Left ventricle myocardium inferior (tissue), 1 donor: ENCODE results near the gene MAP3K5. TPM values are rescaled to one million over a fixed set of nuclear protein-coding genes. Genes with fewer than 3 reads are reported as not detected.

Source experiments
- DNase-seq: peaks from one replicate; pipeline ENCODE4 v3.0.0-alpha.2; 2020
- H3K27ac ChIP-seq: fragments of 200-600 bp; replicated peaks from 2 replicates; pipeline ENCODE4 v1.8.0; 2021
- H3K27me3 ChIP-seq: fragments of 200-600 bp; 2 replicates; pipeline ENCODE4 v1.8.0; 2021; ENCODE audit warnings: low read depth
- H3K36me3 ChIP-seq: fragments of 200-600 bp; 2 replicates; pipeline ENCODE4 v1.8.0; 2021
- H3K4me1 ChIP-seq: fragments of 200-600 bp; 2 replicates; pipeline ENCODE4 v1.8.0; 2021
- H3K4me3 ChIP-seq: fragments of 200-600 bp; 2 replicates; pipeline ENCODE4 v1.8.0; 2021; ENCODE audit warnings: mild to moderate bottlenecking, moderate library complexity
- H3K9me3 ChIP-seq: fragments of 200-600 bp; replicated peaks from 2 replicates; pipeline ENCODE4 v1.8.0; 2021
- CTCF ChIP-seq: fragments of 200-600 bp; IDR thresholded peaks from 2 replicates; pipeline ENCODE4 v1.8.0; 2021; ENCODE audit warnings: antibody characterized with exemption, mild to moderate bottlenecking, borderline replicate concordance
- intact Hi-C: fragments of 100-400 bp; cut with micrococcal nuclease; formaldehyde crosslinking; loops from one replicate; pipeline ENCODE4 v1.11.0; 2022
- total RNA-seq: library from RNA; stranded (reverse); fragmentation: NEBNext Ultra II Directional; extraction: Animal tissue kit (Norgen Biotek cat#: 25700); gene quantifications from one replicate; pipeline ENCODE4 v1.2.1, GENCODE V29; 2021
- donor health status: DM: no; HTN: yes; CAD: no; lungs with severe emphysema.

The MAP3K5 gene
- total RNA-seq, 1 donor from 2014 or later, result 44.1 TPM

DNA sequence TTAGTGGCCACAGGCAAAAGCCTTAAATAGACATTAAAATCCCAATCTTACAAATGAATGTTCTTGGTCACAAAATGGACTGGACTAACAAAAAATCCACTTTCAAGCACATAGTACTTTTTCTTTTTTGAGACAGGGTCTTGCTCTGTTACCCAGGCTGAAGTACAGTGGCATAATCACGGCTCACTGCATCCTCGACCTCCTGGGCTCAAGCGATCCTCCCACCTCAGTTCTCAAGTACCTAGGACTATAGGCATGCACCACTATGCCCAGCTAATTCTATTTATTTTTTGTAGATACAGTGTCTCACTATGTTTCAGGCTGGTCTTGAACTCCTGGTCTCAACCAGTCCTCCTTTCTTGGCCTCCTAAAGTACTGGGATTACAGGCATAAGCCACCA lies 59.4 kb downstream of the MAP3K5 start:
- no peaks in the 10 kb centered on the region for H3K9me3 ChIP-seq
- H3K27ac ChIP-seq, result no peak overlapping the region
- no peak for DNase-seq
- TF ChIP-seq CTCF, result no peak
- H3K27me3 ChIP-seq, result no peaks in the 10 kb centered on the region
- peaks cover 44% of the 10 kb centered on the region for H3K4me1 ChIP-seq
- H3K36me3 ChIP-seq, result no peaks in the 10 kb centered on the region
- intact Hi-C loops, result no loop called here
- H3K4me3 ChIP-seq, result no peak overlapping the region

- peaks cover 20% of the 10 kb centered on the region for H3K4me1 ChIP-seq
- no peak overlapping the region for H3K4me3 ChIP-seq
- DNase-seq, result no peak
- H3K27ac ChIP-seq, result no peak overlapping the region
- no peaks in the 10 kb centered on the region for H3K27me3 ChIP-seq
- no peaks in the 10 kb centered on the region for H3K9me3 ChIP-seq
- intact Hi-C loops, result no loop called here
- H3K36me3 ChIP-seq, result no peaks in the 10 kb centered on the region
- TF ChIP-seq CTCF, result no peak
Observed at GRCh38 chr6:136729832-136730231, 62.4 kb downstream of the MAP3K5 start.

DNA sequence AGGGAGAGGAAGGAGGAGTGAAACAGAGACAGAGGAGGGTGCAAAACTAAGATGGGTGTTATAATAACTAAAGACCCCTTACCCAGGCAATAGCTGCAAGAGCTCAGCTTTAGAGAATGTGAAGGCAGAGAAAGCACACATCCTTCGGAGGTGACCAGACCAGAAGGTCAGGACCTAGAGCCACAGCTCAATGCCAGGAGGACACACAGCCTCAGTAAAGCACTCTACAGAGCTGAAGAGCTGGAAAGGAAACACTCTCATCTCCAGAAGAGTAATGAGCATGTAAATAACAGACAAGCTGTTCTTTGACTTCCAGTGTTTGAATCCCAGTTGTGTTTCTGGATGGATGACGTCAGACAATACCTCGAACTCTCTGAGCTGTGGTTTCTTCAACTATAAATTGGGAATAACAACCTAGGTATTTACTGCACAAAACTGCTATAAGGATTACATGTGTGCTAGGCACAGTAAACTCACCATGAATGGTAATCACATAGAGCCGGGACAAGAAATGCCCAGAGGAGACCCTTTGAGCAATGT lies 63.2 kb downstream of the MAP3K5 start:
- H3K4me1 ChIP-seq, result peaks cover 20% of the 10 kb centered on the region
- DNase-seq, result no peak
- H3K27me3 ChIP-seq, result no peaks in the 10 kb centered on the region
- intact Hi-C loops, result no loop called here
- no peak overlapping the region for H3K4me3 ChIP-seq
- no peaks in the 10 kb centered on the region for H3K9me3 ChIP-seq
- no peak overlapping the region for H3K27ac ChIP-seq
- H3K36me3 ChIP-seq, result no peaks in the 10 kb centered on the region
- TF ChIP-seq CTCF, result no peak

- intact Hi-C loops, result no loop called here
- DNase-seq, result no peak
- TF ChIP-seq CTCF, result no peak
- H3K36me3 ChIP-seq, result no peaks in the 10 kb centered on the region
- no peak overlapping the region for H3K4me3 ChIP-seq
- H3K27me3 ChIP-seq, result no peaks in the 10 kb centered on the region
- H3K9me3 ChIP-seq, result no peaks in the 10 kb centered on the region
- H3K4me1 ChIP-seq, result peaks cover 20% of the 10 kb centered on the region
- no peak overlapping the region for H3K27ac ChIP-seq
Observed at GRCh38 chr6:136728033-136728939, 64.0 kb downstream of the MAP3K5 start.

- H3K4me3 ChIP-seq, result no peak overlapping the region
- TF ChIP-seq CTCF, result no peak
- intact Hi-C loops, result no loop called here
- no peak for DNase-seq
- no peak overlapping the region for H3K27ac ChIP-seq
- peaks cover 15% of the 10 kb centered on the region for H3K4me1 ChIP-seq
- no peaks in the 10 kb centered on the region for H3K36me3 ChIP-seq
- H3K9me3 ChIP-seq, result peaks cover under 1% of the 10 kb centered on the region
- no peaks in the 10 kb centered on the region for H3K27me3 ChIP-seq
Observed at GRCh38 chr6:136726837-136727557, 65.3 kb downstream of the MAP3K5 start.
